Liver (tissue), 9 donors: ENCODE data around the gene LRRC72. TPM values are rescaled to one million over a fixed set of nuclear protein-coding genes. Genes with fewer than 3 reads are reported as not detected.

Experiments used
- DNase-seq: peaks from one replicate; pipeline ENCODE4 v3.0.0-alpha.2; 2017; ENCODE audit warnings: low spot score
- H3K27ac ChIP-seq, 2 donors: one replicate each; pipeline ENCODE4 v1.7.0; 2013; ENCODE audit warnings: inconsistent platforms in 2 of 2, low read length in 2 of 2, control low read depth in 1 of 2, low read depth in 1 of 2, mild to moderate bottlenecking in 1 of 2
- H3K27me3 ChIP-seq, 4 donors: one replicate each; pipeline versions ENCODE4 v1.6.1 to v1.7.0; 2013; ENCODE audit warnings: low read length in 3 of 4, inconsistent platforms in 1 of 4, mild to moderate bottlenecking in 1 of 4, moderate library complexity in 1 of 4; ENCODE audit not compliant: control insufficient read depth in 4 of 4, insufficient read depth in 4 of 4
- H3K36me3 ChIP-seq, 4 donors: one replicate each; pipeline versions ENCODE4 v1.6.1 to v1.7.0; 2013; ENCODE audit warnings: low read length in 3 of 4, mild to moderate bottlenecking in 3 of 4, low read depth in 1 of 4, moderate library complexity in 1 of 4; ENCODE audit not compliant: control insufficient read depth in 4 of 4, insufficient read depth in 3 of 4
- H3K4me1 ChIP-seq, 4 donors: one replicate each; pipeline versions ENCODE4 v1.6.1 to v1.7.0; 2013; ENCODE audit warnings: low read length in 3 of 4, mild to moderate bottlenecking in 3 of 4, moderate library complexity in 1 of 4; ENCODE audit not compliant: control insufficient read depth in 4 of 4, insufficient read depth in 4 of 4
- H3K4me3 ChIP-seq, 3 donors: one replicate each; pipeline versions ENCODE4 v1.6.1 to v1.7.0; 2013; ENCODE audit warnings: low read length in 3 of 3, control low read depth in 1 of 3, low read depth in 1 of 3, mild to moderate bottlenecking in 1 of 3
- H3K9ac ChIP-seq, 2 donors: one replicate each; pipeline ENCODE4 v1.7.0; 2013; ENCODE audit warnings: low read length in 2 of 2, mild to moderate bottlenecking in 2 of 2, moderate library complexity in 2 of 2, control low read depth in 1 of 2, low read depth in 1 of 2
- H3K9me3 ChIP-seq, 4 donors: one replicate each; pipeline versions ENCODE4 v1.6.1 to v1.7.0; 2013; ENCODE audit warnings: low read length in 3 of 4; ENCODE audit not compliant: control insufficient read depth in 4 of 4
- CTCF ChIP-seq: fragments of 150-350 bp; IDR thresholded peaks from 2 replicates; pipeline ENCODE4 v1.5.1; 2017; ENCODE audit warnings: improper control_type of control experiment, low read depth, low read length; ENCODE audit not compliant: missing input control
- EGR1 ChIP-seq, 2 donors: IDR thresholded peaks; 2 replicates each; pipeline ENCODE4 v1.6.1; 2016 to 2018; ENCODE audit warnings: antibody characterized with exemption in 2 of 2, low read depth in 2 of 2
- FOXA2 ChIP-seq: IDR thresholded peaks from 2 replicates; pipeline ENCODE4 v1.6.1; 2016; ENCODE audit warnings: antibody characterized with exemption
- GABPA ChIP-seq, 2 donors: IDR thresholded peaks in 1 of 2; conservative IDR thresholded peaks in 1 of 2; 2 replicates each; pipeline ENCODE4 v1.6.1; 2016; ENCODE audit warnings: antibody characterized with exemption in 2 of 2, mild to moderate bottlenecking in 1 of 2, moderate library complexity in 1 of 2
- HNF4A ChIP-seq, 2 donors: conservative IDR thresholded peaks; 2 replicates each; pipeline ENCODE4 v1.6.1; 2016; ENCODE audit warnings: antibody characterized with exemption in 2 of 2, mild to moderate bottlenecking in 2 of 2
- HNF4G ChIP-seq: IDR thresholded peaks from 2 replicates; pipeline ENCODE4 v1.6.1; 2016; ENCODE audit warnings: antibody characterized with exemption
- JUND ChIP-seq, 2 donors: IDR thresholded peaks; 2 replicates each; pipeline ENCODE4 v1.6.1; 2016; ENCODE audit warnings: antibody characterized with exemption in 2 of 2
- NR2F2 ChIP-seq: IDR thresholded peaks from 2 replicates; pipeline ENCODE4 v1.6.1; 2016; ENCODE audit warnings: antibody characterized with exemption
- REST ChIP-seq: IDR thresholded peaks from 2 replicates; pipeline ENCODE4 v1.6.1; 2016; ENCODE audit warnings: antibody characterized with exemption, mild to moderate bottlenecking
- RXRA ChIP-seq, 2 donors: IDR thresholded peaks; 2 replicates each; pipeline ENCODE4 v1.6.1; 2017 to 2018; ENCODE audit warnings: antibody characterized with exemption in 2 of 2, mild to moderate bottlenecking in 1 of 2
- SP1 ChIP-seq: IDR thresholded peaks from 2 replicates; pipeline ENCODE4 v1.6.1; 2018; ENCODE audit warnings: antibody characterized with exemption, mild to moderate bottlenecking
- YY1 ChIP-seq: IDR thresholded peaks from 2 replicates; pipeline ENCODE4 v1.6.1; 2016; ENCODE audit warnings: antibody characterized with exemption, mild to moderate bottlenecking
- ZBTB33 ChIP-seq: IDR thresholded peaks from 2 replicates; pipeline ENCODE4 v1.6.1; 2016; ENCODE audit warnings: antibody characterized with exemption
- WGBS: extraction: QIAGEN DNeasy Blood & Tissue Kit; methylation state at CpG from one replicate; pipeline ENCODE4 v1.1.7; 2013; 5-methylcytosine and 5-hydroxymethylcytosine counted together
- polyA plus RNA-seq, 2 donors: library from polyadenylated mRNA; stranded (reverse) in 1 of 2; unstranded in 1 of 2; fragments of 200-250 nt in 1 of 2; fragments of >200 nt in 1 of 2; fragmentation: Nextera tagmentation in 1 of 2; extraction: Ambion mirVana in 1 of 2; gene quantifications; one replicate each; pipeline versions ENCODE4 v1.2.1 to v1.2.3, GENCODE V29; 2013 to 2015
- total RNA-seq, 2 donors: library from RNA; depleted of rRNA; stranded (reverse); fragments of >200 nt; gene quantifications; one replicate each; pipeline ENCODE4 v1.2.3, GENCODE V29; 2014
- TF ChIP-seq, protein P1 (sequence below): IDR thresholded peaks from 2 replicates; pipeline ENCODE4 v1.6.1; 2016; ENCODE audit warnings: antibody characterized with exemption
- donor health status: healthy.
- donor health status: healthy.
- donor health status: healthy.
- donor health status: healthy.
- donor health status: healthy.

LRRC72 gene
- total and polyA plus RNA-seq, 4 donors, result not detected

GRCh38 chr7:16598015-16598414 lies 71.4 kb downstream of the LRRC72 start:
- H3K27me3 ChIP-seq, result no peaks in the 10 kb centered on the region

DNA sequence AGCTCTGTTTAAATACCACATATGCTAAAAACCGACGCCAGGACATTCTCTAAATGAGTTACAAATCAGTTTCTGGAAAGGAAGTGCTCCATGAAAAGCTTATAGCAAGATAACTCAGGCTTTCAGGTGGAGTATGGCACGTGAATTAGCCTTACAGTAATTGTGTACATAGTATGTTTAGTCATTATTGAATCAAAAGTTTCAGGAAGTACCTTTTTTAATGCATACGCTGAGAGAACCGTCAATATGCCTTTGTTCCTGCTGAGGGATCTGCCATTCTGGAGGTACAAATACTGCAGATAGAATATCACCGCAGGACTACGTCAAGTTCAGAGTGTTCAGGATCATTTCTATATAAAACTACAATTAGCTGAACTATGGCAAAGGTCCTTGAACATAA lies 73.2 kb downstream of the LRRC72 start:
- Histone ChIP-seq H3K9ac (no peak overlapping the region), H3K36me3 (peaks cover 2 to 39% (median 32%) of the 10 kb centered on the region in 4 donors), H3K9me3 (no peaks in the 10 kb centered on the region), H3K4me3 (no peak overlapping the region), H3K27ac (no peak overlapping the region), H3K27me3 (no peaks in the 10 kb centered on the region), H3K4me1 (no peaks in the 10 kb centered on the region)
- DNase-seq, result no peak
- 85% methylated on average over 7 of the region's 7 CpGs for WGBS
- TF ChIP-seq EGR1 (IDR thresholded peaks at IDR 0.05; ENCODE audit: low read depth in 2 of 2) (no peak), RXRA (IDR thresholded peaks at IDR 0.05) (no peak), YY1 (no peak), SP1 (no peak), FOXA2 (no peak), NR2F2 (no peak), JUND (IDR thresholded peaks at IDR 0.05) (no peak)
- TF ChIP-seq, protein P1, sequence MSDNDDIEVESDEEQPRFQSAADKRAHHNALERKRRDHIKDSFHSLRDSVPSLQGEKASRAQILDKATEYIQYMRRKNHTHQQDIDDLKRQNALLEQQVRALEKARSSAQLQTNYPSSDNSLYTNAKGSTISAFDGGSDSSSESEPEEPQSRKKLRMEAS, result no peak

More at GRCh38 chr7:16598015-16598414, 71.4 kb downstream of the LRRC72 start:
- DNase-seq, result no peak
- 74% methylated on average over 4 of the region's 4 CpGs for WGBS
- TF ChIP-seq YY1 (no peak), NR2F2 (no peak), REST (no peak), ZBTB33 (no peak), RXRA (IDR thresholded peaks at IDR 0.05) (no peak), EGR1 (IDR thresholded peaks at IDR 0.05; ENCODE audit: low read depth in 2 of 2) (no peak), FOXA2 (no peak)
- TF ChIP-seq, protein P1, result no peak
- no peaks in the 10 kb centered on the region for H3K9me3 ChIP-seq
- no peaks in the 10 kb centered on the region for H3K4me1 ChIP-seq
- no peak overlapping the region for H3K9ac ChIP-seq
- no peak overlapping the region for H3K4me3 ChIP-seq
- no peak overlapping the region for H3K27ac ChIP-seq
- H3K36me3 ChIP-seq, result peaks cover 0 to 30% (median 23%) of the 10 kb centered on the region in 4 donors

DNA sequence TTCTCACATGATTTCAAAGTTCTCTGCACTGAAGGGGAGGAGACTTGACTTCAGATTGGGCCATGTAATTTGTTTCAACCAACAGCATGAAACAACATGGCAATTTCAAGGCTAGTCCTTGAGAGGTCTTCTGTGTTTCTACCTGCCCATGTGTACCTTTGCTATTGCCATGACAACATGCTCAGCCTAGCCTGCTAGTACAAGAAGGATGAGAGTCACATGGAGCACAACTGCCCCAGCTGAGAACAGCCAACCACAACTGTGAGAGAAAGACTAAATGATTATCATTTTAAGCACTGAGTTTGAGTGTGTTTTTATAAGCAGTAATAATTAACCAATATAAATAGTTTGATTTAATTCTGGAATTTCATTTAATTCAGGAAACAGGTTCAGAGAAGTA lies 77.0 kb downstream of the LRRC72 start:
- Histone ChIP-seq H3K4me1 (no peaks in the 10 kb centered on the region), H3K27ac (no peak overlapping the region), H3K4me3 (no peak overlapping the region), H3K36me3 (peaks cover 6 to 43% (median 33%) of the 10 kb centered on the region in 4 donors), H3K9ac (no peak overlapping the region), H3K9me3 (no peaks in the 10 kb centered on the region), H3K27me3 (no peaks in the 10 kb centered on the region)
- no peak for DNase-seq
- TF ChIP-seq RXRA (IDR thresholded peaks at IDR 0.05) (no peak), YY1 (no peak), SP1 (no peak), FOXA2 (no peak), CTCF (no peak), ZBTB33 (no peak), HNF4A (conservative IDR thresholded peaks at IDR 0.05) (no peak), EGR1 (IDR thresholded peaks at IDR 0.05; ENCODE audit: low read depth in 2 of 2) (no peak), GABPA (IDR thresholded peaks at IDR 0.05 in 1 of 2, conservative IDR thresholded peaks at IDR 0.05 in 1 of 2) (no peak), HNF4G (no peak)
- TF ChIP-seq, protein P1, result no peak
